Activated CD4-positive, alpha-beta T cell treated with anti-CD3 and anti-CD28 coated beads for 36 hours (primary cell): ENCODE measurements around the gene MARK3. TPM values are rescaled to one million over a fixed set of nuclear protein-coding genes. Genes with fewer than 3 reads are reported as not detected.

Source experiments
- ATAC-seq: fragments of 200-7000 bp; cut with Tn5 transposase; one replicate; pipeline ENCODE4 v1.10.0; 2021; ENCODE audit warnings: mild to moderate bottlenecking, moderate library complexity
- CTCF ChIA-PET: fragments of 350-600 bp; sonication (Branson Sonifier 250); formaldehyde crosslinking; loops from one replicate; lab custom pipeline; 2021; ENCODE audit warnings: antibody characterized with exemption; lab: Charles Lee
- POLR2A ChIA-PET: fragments of 350-600 bp; sonication (Branson Sonifier 250); formaldehyde crosslinking; loops from one replicate; lab custom pipeline; 2021; ENCODE audit warnings: antibody characterized with exemption, inconsistent platforms; lab: Charles Lee
- DNase-seq: peaks from one replicate; pipeline ENCODE4 v3.0.0-alpha.2; 2020
- H3K27ac Mint-ChIP-seq: one replicate; pipeline ENCODE4 v1.8.0; 2021; ENCODE audit warnings: mixed read lengths
- H3K27me3 Mint-ChIP-seq: one replicate; pipeline ENCODE4 v1.8.0; 2021; ENCODE audit warnings: mixed read lengths
- H3K36me3 Mint-ChIP-seq: one replicate; pipeline ENCODE4 v1.8.0; 2021; ENCODE audit warnings: low read depth, mixed read lengths
- H3K4me1 Mint-ChIP-seq: one replicate; pipeline ENCODE4 v1.8.0; 2021; ENCODE audit warnings: mixed read lengths
- H3K4me3 Mint-ChIP-seq: one replicate; pipeline ENCODE4 v1.8.0; 2021; ENCODE audit warnings: mild to moderate bottlenecking, moderate library complexity, mixed read lengths
- H3K9me3 Mint-ChIP-seq: one replicate; pipeline ENCODE4 v1.8.0; 2021; ENCODE audit warnings: low read depth, mixed read lengths
- intact Hi-C, 2 experiments: fragments of 100-400 bp; cut with DNase I in 1 of 2; cut with micrococcal nuclease in 1 of 2; formaldehyde crosslinking; loops; one replicate each; pipeline versions ENCODE4 v1.14.2 to v1.15.1; 2022 to 2024; cut with DNase I, micrococcal nuclease
- total RNA-seq, 2 experiments: library from RNA; stranded (reverse); gene quantifications; one replicate each; pipeline ENCODE4 v1.2.3, GENCODE V29; 2021

The MARK3 gene
- total RNA-seq, 2 experiments from 2014 or later: 57.3 to 64.9 TPM

GRCh38 chr14:103546652-103547454 lies 161.6 kb downstream of the MARK3 start:
- ChIA-PET POLR2A (no interaction called here), CTCF (interaction anchor here (0.7 to 1.8 kb wide), 6 partner anchors 11 to 114 kb away, joined by 3 to 5 read pairs (median 4); no protein-coding TSS in a partner anchor)
- H3K4me1 Mint-ChIP-seq: no peaks in the 10 kb centered on the region
- H3K36me3 Mint-ChIP-seq: no peaks in the 10 kb centered on the region
- H3K4me3 Mint-ChIP-seq: no peak overlapping the region
- intact Hi-C loops: loop anchor here (1.0 kb wide), 2 partner anchors 29 to 47 kb away; no protein-coding TSS in a partner anchor
- no peak overlapping the region for H3K27ac Mint-ChIP-seq
- H3K9me3 Mint-ChIP-seq: no peaks in the 10 kb centered on the region
- peak; percentile 85 for ATAC-seq
- peak; percentile 85 for DNase-seq
- no peaks in the 10 kb centered on the region for H3K27me3 Mint-ChIP-seq

- DNase-seq (no peak), ATAC-seq (no peak)
- Mint-ChIP-seq H3K27ac (no peak overlapping the region), H3K27me3 (no peaks in the 10 kb centered on the region), H3K4me3 (no peak overlapping the region), H3K9me3 (no peaks in the 10 kb centered on the region), H3K36me3 (no peaks in the 10 kb centered on the region), H3K4me1 (no peaks in the 10 kb centered on the region)
- intact Hi-C loops: no loop called here
- ChIA-PET CTCF (interaction anchor here (0.6 to 1.1 kb wide), 7 partner anchors 10 to 115 kb away, joined by 3 to 4 read pairs (median 4); no protein-coding TSS in a partner anchor), POLR2A (no interaction called here)
Measured at GRCh38 chr14:103547455-103547940, 162.3 kb downstream of the MARK3 start.

GRCh38 chr14:103547941-103548462 lies 162.8 kb downstream of the MARK3 start:
- no peak overlapping the region for H3K27ac Mint-ChIP-seq
- no peaks in the 10 kb centered on the region for H3K27me3 Mint-ChIP-seq
- H3K9me3 Mint-ChIP-seq: no peaks in the 10 kb centered on the region
- intact Hi-C loops: no loop called here
- ATAC-seq (no peak), DNase-seq (no peak)
- POLR2A ChIA-PET: no interaction called here
- CTCF ChIA-PET: interaction anchor here (0.6 to 1.1 kb wide), 6 partner anchors 10 to 730 kb away, joined by 3 to 4 read pairs (median 3); no protein-coding TSS in a partner anchor
- H3K36me3 Mint-ChIP-seq: no peaks in the 10 kb centered on the region
- no peaks in the 10 kb centered on the region for H3K4me1 Mint-ChIP-seq
- no peak overlapping the region for H3K4me3 Mint-ChIP-seq

DNA sequence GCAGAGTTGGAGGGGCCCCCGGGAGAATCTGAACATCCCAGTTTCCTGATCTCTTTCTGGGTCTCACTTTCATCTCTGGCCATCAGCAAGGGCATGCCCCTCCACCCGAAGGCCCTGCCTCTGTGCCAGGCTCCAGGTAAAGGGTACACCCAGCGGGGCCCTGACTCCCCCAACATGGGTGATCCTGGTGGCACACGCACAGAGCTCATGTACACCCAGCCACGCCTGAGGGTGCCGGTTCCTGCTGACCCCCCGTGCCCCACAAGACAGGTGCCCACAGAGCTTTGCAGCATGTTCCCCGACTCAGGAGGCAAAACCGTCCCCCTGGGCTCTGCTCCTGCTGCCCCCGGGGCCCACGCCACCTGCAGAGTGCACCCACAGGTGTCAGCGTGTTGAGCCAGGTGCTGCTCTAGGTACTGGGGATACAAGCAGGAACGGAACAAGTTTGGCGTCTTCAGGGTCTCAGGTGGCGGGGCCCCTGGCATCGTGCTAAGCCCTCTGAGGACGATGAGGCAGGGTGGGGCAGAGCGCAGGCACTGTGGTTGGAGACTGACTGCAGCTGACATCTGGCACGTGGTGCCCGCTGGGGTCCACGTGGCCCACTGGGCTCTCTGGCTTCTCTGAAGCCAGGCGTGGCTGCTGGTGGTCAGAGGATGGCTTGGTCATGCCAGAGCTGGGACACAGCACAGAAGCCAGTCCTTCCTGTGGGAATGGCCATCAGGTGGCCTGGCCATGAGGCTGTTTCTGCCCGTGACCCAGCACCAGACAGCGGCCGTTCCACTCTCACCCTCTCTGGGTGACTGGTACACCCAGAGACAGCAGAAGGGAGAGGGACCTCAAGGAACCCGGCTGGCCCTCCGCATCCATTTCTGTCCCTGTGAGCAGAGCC lies 163.5 kb downstream of the MARK3 start:
- ChIA-PET POLR2A (no interaction called here), CTCF (interaction anchor here (0.6 to 0.7 kb wide), 5 partner anchors 30 to 731 kb away, joined by 3 read pairs; no protein-coding TSS in a partner anchor)
- Mint-ChIP-seq H3K36me3 (no peaks in the 10 kb centered on the region), H3K4me3 (no peak overlapping the region), H3K27me3 (no peaks in the 10 kb centered on the region), H3K9me3 (no peaks in the 10 kb centered on the region), H3K27ac (no peak overlapping the region), H3K4me1 (no peaks in the 10 kb centered on the region)
- intact Hi-C loops: no loop called here
- no peak for DNase-seq
- ATAC-seq: no peak

DNA sequence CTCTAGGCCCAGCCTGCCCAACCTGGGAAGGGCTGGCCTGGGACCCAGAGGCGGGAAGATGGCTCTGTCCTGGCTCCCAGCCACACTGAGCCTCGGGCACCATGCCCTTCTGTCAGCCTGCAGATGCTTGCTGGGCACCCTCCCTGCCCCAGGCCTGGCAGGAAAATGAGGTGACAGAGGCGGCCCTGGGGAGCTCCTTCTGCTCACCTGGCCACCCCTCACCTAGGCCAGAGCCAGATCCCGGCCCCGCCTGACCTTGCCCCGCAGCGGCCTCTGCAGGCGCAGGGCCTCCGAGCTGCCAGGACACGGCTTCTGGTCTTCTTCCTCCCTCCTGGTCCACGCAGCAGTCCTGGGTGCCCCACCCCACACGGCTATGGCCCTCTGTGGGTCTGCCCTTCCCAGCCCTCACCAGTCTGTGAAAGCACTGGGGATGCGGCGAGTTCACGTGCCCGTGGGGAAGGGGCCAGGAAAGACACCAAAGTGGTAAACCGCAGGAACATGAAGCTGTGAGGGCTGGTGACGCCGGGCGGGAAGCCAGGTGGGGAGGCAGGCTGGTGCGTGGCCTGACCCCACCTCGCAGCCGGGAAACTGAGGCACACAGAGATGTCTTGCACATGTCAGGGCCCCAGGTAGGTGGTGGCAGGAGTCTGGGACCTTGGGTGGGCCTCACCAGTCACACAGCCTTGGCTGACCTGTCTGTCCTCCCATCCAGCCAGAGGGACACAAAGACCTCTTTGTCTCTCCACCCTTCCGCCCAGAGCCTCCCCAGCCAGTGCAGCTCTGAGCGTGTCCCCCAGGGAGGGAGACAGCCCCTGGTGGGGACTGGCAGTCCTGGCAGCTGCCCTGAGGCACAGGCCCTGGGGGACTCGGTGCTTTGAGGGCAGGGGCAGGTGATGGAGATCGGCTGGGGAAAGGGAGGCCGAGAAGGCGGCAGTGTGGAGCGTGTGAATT lies 164.4 kb downstream of the MARK3 start:
- no peak overlapping the region for H3K27ac Mint-ChIP-seq
- CTCF ChIA-PET: interaction anchor here (0.7 to 1.1 kb wide), 2 partner anchors 12 to 49 kb away, joined by 3 to 4 read pairs; no protein-coding TSS in a partner anchor
- POLR2A ChIA-PET: no interaction called here
- DNase-seq: no peak
- H3K4me3 Mint-ChIP-seq: no peak overlapping the region
- H3K9me3 Mint-ChIP-seq: no peaks in the 10 kb centered on the region
- no peaks in the 10 kb centered on the region for H3K4me1 Mint-ChIP-seq
- ATAC-seq: no peak
- intact Hi-C loops: no loop called here
- no peaks in the 10 kb centered on the region for H3K36me3 Mint-ChIP-seq
- H3K27me3 Mint-ChIP-seq: no peaks in the 10 kb centered on the region

DNA sequence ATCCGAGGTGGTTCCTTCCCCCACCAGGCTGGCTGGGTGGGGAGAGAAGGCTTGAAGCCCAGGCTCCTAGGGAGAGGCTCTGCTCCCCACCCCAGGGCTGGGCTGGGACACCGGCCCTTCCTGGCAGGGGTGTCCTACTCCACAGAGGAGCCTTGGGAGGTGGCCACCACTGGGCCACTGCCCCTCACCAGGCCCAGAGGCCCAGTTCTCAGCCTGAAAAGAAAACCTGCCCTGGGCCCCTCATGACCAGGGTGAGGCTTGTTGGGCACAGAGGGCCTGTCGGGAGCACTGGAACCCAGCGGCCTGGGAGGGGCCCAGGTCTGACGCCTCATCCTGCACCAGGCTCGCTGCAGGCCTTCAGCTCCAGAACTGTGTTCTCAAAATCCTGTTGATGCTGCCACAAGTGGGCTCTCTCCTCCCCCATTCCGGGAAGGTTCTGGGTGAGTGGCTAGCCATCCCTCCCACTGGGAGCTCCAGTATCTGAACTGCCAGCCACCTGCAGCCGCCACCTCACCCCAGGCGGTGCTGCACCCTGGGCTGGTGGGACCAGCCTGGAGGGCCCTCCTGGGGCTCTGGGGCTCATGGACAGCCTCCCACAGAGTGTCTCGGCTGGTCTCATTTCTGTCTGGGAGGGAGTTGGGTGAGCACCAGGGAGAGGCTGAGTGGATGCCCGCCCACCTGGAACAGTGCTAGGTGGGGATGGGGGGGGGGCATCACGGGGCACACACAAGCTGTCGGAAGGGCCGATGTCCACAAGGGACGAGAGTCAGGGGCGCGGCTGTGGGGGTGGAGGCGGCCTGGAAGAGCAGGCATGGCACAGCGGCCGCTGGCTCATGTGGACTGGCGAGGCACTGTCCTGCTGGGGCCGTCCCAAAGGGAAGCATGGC lies 165.5 kb downstream of the MARK3 start:
- CTCF ChIA-PET: interaction anchor here (0.6 to 1.5 kb wide), 4 partner anchors 11 to 71 kb away, joined by 3 to 4 read pairs (median 3); no protein-coding TSS in a partner anchor
- Mint-ChIP-seq H3K36me3 (no peaks in the 10 kb centered on the region), H3K4me1 (no peaks in the 10 kb centered on the region), H3K27ac (no peak overlapping the region), H3K27me3 (no peaks in the 10 kb centered on the region), H3K9me3 (no peaks in the 10 kb centered on the region), H3K4me3 (no peak overlapping the region)
- POLR2A ChIA-PET: no interaction called here
- intact Hi-C loops: no loop called here
- ATAC-seq: no peak
- no peak for DNase-seq

DNA sequence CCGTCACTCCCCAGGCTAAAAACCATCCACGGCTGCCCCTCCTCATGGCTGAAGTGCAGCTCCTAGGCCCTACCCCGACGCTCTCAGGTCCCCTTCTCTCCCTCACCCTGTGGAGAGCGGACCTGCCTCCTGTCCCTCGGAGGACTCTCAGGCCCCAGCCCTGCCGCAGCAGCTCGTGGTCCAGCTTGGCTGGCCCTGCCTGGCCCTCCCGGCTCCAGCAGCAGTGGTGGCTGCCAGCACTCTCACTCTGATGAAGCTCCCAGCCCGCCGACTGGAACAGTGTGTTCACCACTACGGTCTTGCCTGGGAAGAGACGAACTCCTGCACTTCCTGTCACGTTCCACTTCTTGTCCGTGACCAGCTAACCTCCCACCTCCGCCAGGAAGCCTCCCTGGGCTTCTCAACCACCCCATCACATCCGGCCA lies 166.1 kb downstream of the MARK3 start:
- DNase-seq: no peak
- Mint-ChIP-seq H3K9me3 (no peaks in the 10 kb centered on the region), H3K27me3 (no peaks in the 10 kb centered on the region), H3K36me3 (no peaks in the 10 kb centered on the region), H3K27ac (no peak overlapping the region), H3K4me1 (no peaks in the 10 kb centered on the region), H3K4me3 (no peak overlapping the region)
- ATAC-seq: no peak
- intact Hi-C loops: no loop called here
- POLR2A ChIA-PET: no interaction called here
- CTCF ChIA-PET: interaction anchor here (0.6 to 1.5 kb wide), 4 partner anchors 12 to 128 kb away, joined by 3 to 4 read pairs (median 3); no protein-coding TSS in a partner anchor

GRCh38 chr14:103552011-103552845 lies 167.0 kb downstream of the MARK3 start:
- CTCF ChIA-PET: interaction anchor here (1.0 to 2.0 kb wide), 2 partner anchors 33 to 127 kb away, joined by 4 to 5 read pairs; no protein-coding TSS in a partner anchor
- Mint-ChIP-seq H3K27ac (no peak overlapping the region), H3K36me3 (no peaks in the 10 kb centered on the region), H3K27me3 (no peaks in the 10 kb centered on the region), H3K4me1 (peaks cover 3% of the 10 kb centered on the region), H3K9me3 (no peaks in the 10 kb centered on the region), H3K4me3 (no peak overlapping the region)
- intact Hi-C loops: no loop called here
- DNase-seq (no peak), ATAC-seq (no peak)
- POLR2A ChIA-PET: interaction anchor here (0.9 kb wide), 1 partner anchor 10 kb away, joined by 4 read pairs; no protein-coding TSS in a partner anchor

DNA sequence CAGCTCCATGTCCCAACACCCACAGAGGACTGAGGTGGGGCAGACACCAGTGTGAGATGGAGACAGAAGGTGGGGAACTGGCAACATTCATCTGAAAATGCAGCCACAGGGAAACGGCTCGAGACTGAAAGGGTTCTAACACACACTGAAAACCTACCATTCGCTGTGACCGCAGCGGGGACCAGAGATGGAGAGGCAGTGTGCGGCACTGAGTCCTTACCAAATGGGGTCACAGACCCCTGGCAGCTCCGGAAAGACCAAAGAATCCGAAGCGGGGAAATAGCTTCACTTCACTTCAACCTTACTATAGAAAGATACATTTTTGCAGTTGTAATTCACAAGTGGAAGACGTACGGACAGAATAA lies 167.6 kb downstream of the MARK3 start:
- Mint-ChIP-seq H3K9me3 (no peaks in the 10 kb centered on the region), H3K27me3 (no peaks in the 10 kb centered on the region), H3K4me3 (no peak overlapping the region), H3K27ac (no peak overlapping the region), H3K4me1 (peaks cover 8% of the 10 kb centered on the region), H3K36me3 (peaks cover 2% of the 10 kb centered on the region)
- ChIA-PET POLR2A (interaction anchor here (0.9 kb wide), 1 partner anchor 10 kb away, joined by 4 read pairs; no protein-coding TSS in a partner anchor), CTCF (interaction anchor here (2.0 kb wide), 1 partner anchor 34 kb away, joined by 5 read pairs; no protein-coding TSS in a partner anchor)
- intact Hi-C loops: no loop called here
- DNase-seq: no peak
- no peak for ATAC-seq
